Uterus (tissue), 2 donors: ENCODE measurements around the gene PRKCG.

ENCODE experiments used
- POLR2A ChIP-seq, 2 donors: fragments of 450-650 bp; IDR thresholded peaks; one replicate each; pipeline ENCODE4 v1.6.1; 2016; ENCODE audit warnings: antibody characterized with exemption in 2 of 2, mild to moderate bottlenecking in 1 of 2, moderate library complexity in 1 of 2
- TF ChIP-seq, protein P1 (sequence below), 4 experiments: fragments of 200-600 bp in 2 of 4; fragments of 450-650 bp in 2 of 4; sonication (generic) in 2 of 4; IDR thresholded peaks; one replicate each; pipeline ENCODE4 v1.5.1; 2016 to 2019; ENCODE audit warnings: antibody characterized with exemption in 4 of 4, mild to moderate bottlenecking in 2 of 4, moderate library complexity in 1 of 4

DNA sequence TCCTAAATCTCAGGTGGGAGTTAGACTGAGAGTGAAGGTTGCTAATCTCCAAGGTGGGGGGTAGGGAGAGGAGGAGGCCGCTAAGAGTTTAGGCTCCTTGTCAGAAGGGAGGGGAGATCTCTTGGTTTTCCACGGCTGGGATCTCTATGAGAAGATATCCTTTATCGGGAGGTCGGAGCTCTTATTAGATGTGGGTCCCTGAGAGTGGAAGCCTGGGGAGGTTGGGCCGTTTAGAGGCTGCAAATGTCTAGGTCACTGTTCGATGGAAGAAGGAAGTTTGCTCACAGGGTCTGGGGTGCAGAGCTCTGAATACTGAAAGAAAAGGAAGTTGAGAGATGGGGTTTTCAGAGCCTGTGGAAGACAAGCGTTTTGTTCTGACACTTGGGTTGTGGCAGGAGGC, 10.5 kb upstream of the PRKCG start:
- TF ChIP-seq, protein P1, sequence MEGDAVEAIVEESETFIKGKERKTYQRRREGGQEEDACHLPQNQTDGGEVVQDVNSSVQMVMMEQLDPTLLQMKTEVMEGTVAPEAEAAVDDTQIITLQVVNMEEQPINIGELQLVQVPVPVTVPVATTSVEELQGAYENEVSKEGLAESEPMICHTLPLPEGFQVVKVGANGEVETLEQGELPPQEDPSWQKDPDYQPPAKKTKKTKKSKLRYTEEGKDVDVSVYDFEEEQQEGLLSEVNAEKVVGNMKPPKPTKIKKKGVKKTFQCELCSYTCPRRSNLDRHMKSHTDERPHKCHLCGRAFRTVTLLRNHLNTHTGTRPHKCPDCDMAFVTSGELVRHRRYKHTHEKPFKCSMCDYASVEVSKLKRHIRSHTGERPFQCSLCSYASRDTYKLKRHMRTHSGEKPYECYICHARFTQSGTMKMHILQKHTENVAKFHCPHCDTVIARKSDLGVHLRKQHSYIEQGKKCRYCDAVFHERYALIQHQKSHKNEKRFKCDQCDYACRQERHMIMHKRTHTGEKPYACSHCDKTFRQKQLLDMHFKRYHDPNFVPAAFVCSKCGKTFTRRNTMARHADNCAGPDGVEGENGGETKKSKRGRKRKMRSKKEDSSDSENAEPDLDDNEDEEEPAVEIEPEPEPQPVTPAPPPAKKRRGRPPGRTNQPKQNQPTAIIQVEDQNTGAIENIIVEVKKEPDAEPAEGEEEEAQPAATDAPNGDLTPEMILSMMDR (IDR thresholded peaks at IDR 0.05): no peak
- no peak for TF ChIP-seq POLR2A (IDR thresholded peaks at IDR 0.05)
